PC-3 (cell line): Measurements from ENCODE around the gene GPRC5B. TPM values are rescaled to one million over a fixed set of nuclear protein-coding genes. Genes with fewer than 3 reads are reported as not detected.

Experiments
- ATAC-seq: fragments of 200-7000 bp; cut with Tn5 transposase; 2 replicates; pipeline ENCODE4 v1.9.1; 2020; ENCODE audit warnings: mild to moderate bottlenecking, moderate library complexity
- BruUV-seq: library from RNA; stranded (reverse); fragments of 400-500 nt; replicated peaks from 2 replicates; lab custom pipeline; 2021; lab: Mats Ljungman, UMichigan
- CTCF ChIA-PET: fragments of 300-600 bp; sonication (Branson Sonifier 250); formaldehyde crosslinking; loops from one replicate; lab custom pipeline; 2022; ENCODE audit warnings: antibody characterized with exemption; lab: Charles Lee
- POLR2A ChIA-PET: fragments of 300-600 bp; sonication (Branson Sonifier 250); formaldehyde crosslinking; loops from one replicate; lab custom pipeline; 2022; ENCODE audit warnings: antibody characterized with exemption; ENCODE audit not compliant: unreplicated experiment; lab: Charles Lee
- DNase-seq: peaks from one replicate; pipeline ENCODE4 v3.0.0-alpha.2; 2015
- H2AFZ ChIP-seq: fragments of 300-600 bp; sonication (generic); 2 replicates; pipeline ENCODE4 v1.6.0; 2016; ENCODE audit warnings: antibody characterized with exemption, low read length
- H3F3A ChIP-seq: fragments of 300-600 bp; sonication (generic); one replicate; pipeline ENCODE4 v1.6.0; 2017; ENCODE audit warnings: antibody characterized with exemption, low read length, control low read depth, mild to moderate bottlenecking; ENCODE audit not compliant: unreplicated experiment
- H3K27ac ChIP-seq: fragments of 300-600 bp; sonication (generic); 2 replicates; pipeline ENCODE4 v1.5.1; 2016; ENCODE audit warnings: mild to moderate bottlenecking, low read length
- H3K27me3 ChIP-seq: fragments of 300-600 bp; sonication (generic); 2 replicates; pipeline ENCODE4 v1.6.1; 2016; ENCODE audit warnings: low read length, mixed read lengths
- H3K36me3 ChIP-seq: fragments of 300-600 bp; sonication (generic); 2 replicates; pipeline ENCODE4 v1.6.1; 2016; ENCODE audit warnings: low read depth, mixed run types, low read length, mixed read lengths
- H3K4me1 ChIP-seq: fragments of 300-600 bp; sonication (generic); 2 replicates; pipeline ENCODE4 v1.5.1; 2016; ENCODE audit warnings: low read length; ENCODE audit not compliant: insufficient read depth
- H3K4me2 ChIP-seq: fragments of 300-600 bp; sonication (generic); 2 replicates; pipeline ENCODE4 v1.6.0; 2016; ENCODE audit warnings: low read length
- H3K4me3 ChIP-seq: fragments of 300-600 bp; sonication (generic); 2 replicates; pipeline ENCODE4 v1.5.1; 2016; ENCODE audit warnings: mild to moderate bottlenecking, low read length, mixed read lengths
- H3K79me2 ChIP-seq: fragments of 300-600 bp; sonication (generic); 2 replicates; pipeline ENCODE4 v1.6.1; 2017; ENCODE audit warnings: low read length, mixed read lengths
- H3K9ac ChIP-seq: fragments of 300-600 bp; sonication (generic); 2 replicates; pipeline ENCODE4 v1.6.0; 2016; ENCODE audit warnings: mild to moderate bottlenecking, low read length
- H3K9me2 ChIP-seq: fragments of 300-600 bp; sonication (generic); replicated peaks from 2 replicates; pipeline ENCODE4 v1.6.1; 2016; ENCODE audit warnings: mixed run types, low read length, mixed read lengths
- H3K9me3 ChIP-seq: fragments of 300-600 bp; sonication (generic); 2 replicates; pipeline ENCODE4 v1.6.1; 2016; ENCODE audit warnings: low read length, mixed read lengths
- H4K20me1 ChIP-seq: fragments of 300-600 bp; sonication (generic); 2 replicates; pipeline ENCODE4 v1.6.1; 2016; ENCODE audit warnings: low read length, mixed read lengths
- EZH2 ChIP-seq: fragments of 300-600 bp; sonication (generic); IDR thresholded peaks from one replicate; pipeline ENCODE4 v1.6.1; 2017; ENCODE audit warnings: antibody characterized with exemption, mild to moderate bottlenecking, low read length; ENCODE audit not compliant: unreplicated experiment
- EZH2phosphoT487 ChIP-seq: fragments of 300-600 bp; sonication (generic); IDR thresholded peaks from 2 replicates; pipeline ENCODE4 v1.6.1; 2018; ENCODE audit warnings: mild to moderate bottlenecking, antibody characterized with exemption, low read length, borderline replicate concordance
- intact Hi-C: fragments of 100-400 bp; cut with micrococcal nuclease; formaldehyde crosslinking; loops from 2 replicates; pipeline ENCODE4 v1.9.0; 2023
- total RNA-seq: library from RNA; depleted of rRNA; stranded (reverse); fragments of >200 nt; gene quantifications from 2 replicates; pipeline ENCODE4 v1.2.3, GENCODE V29; 2014
- TF ChIP-seq, protein P1 (sequence below): fragments of 300-600 bp; sonication (generic); conservative IDR thresholded peaks from 2 replicates; pipeline ENCODE4 v1.5.1; 2017; ENCODE audit warnings: antibody characterized with exemption, low read depth, mild to moderate bottlenecking, low read length

GPRC5B gene
- total RNA-seq, 1 experiment from 2014 or later: 5.5 TPM

DNA sequence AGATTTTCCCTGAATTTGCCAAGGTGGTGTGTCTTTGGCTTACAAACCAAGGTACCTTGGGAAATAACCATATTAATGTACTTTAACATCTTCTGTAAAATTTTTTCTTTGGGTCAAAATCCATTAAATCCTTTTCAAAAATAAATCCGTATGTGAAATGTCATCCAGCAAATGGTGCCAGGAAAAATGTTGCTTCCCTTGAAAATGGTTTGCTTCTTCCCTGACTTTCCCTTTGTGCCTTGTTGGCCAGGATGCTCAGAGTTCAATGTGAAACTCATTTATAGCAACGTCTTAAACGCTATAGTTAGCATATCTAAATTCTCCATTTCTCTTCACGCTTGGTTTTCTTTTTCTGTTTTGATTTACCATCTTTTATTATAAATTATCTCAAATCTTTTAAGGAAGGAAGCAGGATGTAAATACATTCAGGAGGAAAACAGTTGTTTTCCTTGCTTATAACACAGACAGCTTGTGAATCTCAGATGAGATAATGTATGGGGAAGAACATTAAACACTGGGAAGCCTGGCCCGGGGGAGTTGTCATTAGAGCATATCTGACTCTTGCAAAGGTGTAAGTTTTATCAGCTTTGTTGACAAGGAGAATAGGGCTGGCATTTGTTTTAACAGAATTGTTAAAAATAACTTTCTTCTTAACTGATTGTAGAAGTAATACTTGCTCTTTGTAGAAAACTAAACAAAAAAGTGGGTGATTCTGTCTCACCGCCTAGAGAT, 42.1 kb downstream of the GPRC5B start:
- peaks cover 16% of the 10 kb centered on the region for H3K4me1 ChIP-seq
- peaks cover 5% of the 10 kb centered on the region for H3F3A ChIP-seq
- no peak overlapping the region for H3K9ac ChIP-seq
- no peak for DNase-seq
- H3K27me3 ChIP-seq: no peaks in the 10 kb centered on the region
- no peak for TF ChIP-seq EZH2phosphoT487
- TF ChIP-seq EZH2: no peak
- TF ChIP-seq, protein P1, sequence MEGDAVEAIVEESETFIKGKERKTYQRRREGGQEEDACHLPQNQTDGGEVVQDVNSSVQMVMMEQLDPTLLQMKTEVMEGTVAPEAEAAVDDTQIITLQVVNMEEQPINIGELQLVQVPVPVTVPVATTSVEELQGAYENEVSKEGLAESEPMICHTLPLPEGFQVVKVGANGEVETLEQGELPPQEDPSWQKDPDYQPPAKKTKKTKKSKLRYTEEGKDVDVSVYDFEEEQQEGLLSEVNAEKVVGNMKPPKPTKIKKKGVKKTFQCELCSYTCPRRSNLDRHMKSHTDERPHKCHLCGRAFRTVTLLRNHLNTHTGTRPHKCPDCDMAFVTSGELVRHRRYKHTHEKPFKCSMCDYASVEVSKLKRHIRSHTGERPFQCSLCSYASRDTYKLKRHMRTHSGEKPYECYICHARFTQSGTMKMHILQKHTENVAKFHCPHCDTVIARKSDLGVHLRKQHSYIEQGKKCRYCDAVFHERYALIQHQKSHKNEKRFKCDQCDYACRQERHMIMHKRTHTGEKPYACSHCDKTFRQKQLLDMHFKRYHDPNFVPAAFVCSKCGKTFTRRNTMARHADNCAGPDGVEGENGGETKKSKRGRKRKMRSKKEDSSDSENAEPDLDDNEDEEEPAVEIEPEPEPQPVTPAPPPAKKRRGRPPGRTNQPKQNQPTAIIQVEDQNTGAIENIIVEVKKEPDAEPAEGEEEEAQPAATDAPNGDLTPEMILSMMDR: no peak
- no peaks in the 10 kb centered on the region for H3K79me2 ChIP-seq
- H4K20me1 ChIP-seq: no peaks in the 10 kb centered on the region
- ChIA-PET CTCF (no interaction called here), POLR2A (no interaction called here)
- BruUV-seq: no TSS peak
- no peak overlapping the region for H3K4me3 ChIP-seq
- ATAC-seq: no peak
- H3K9me3 ChIP-seq: no peaks in the 10 kb centered on the region
- H3K9me2 ChIP-seq: no peaks in the 10 kb centered on the region
- H2AFZ ChIP-seq: no peak overlapping the region
- H3K36me3 ChIP-seq: no peaks in the 10 kb centered on the region
- no peak overlapping the region for H3K27ac ChIP-seq
- no peak overlapping the region for H3K4me2 ChIP-seq
- intact Hi-C loops: no loop called here

DNA sequence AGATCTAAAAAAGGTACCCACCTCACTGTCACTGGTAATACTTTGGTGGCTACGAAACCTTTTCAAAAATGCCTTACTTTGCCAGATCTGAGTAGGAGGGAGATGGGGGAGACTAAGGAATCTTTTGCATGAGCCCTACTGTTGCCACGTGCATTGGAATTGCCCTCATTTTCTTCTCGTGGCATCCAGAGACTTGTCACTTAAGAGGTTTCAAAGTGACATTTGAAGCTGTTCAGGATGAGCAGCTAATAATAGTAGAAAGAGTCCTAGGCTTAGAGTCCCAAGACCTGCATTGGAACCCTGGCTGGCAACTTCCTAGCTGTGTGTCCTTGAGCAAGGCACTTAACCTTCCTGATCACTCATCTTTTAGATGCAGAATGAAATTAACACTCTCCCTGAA, 43.5 kb downstream of the GPRC5B start:
- H3K4me2 ChIP-seq: no peak overlapping the region
- peaks cover 5% of the 10 kb centered on the region for H3F3A ChIP-seq
- no peaks in the 10 kb centered on the region for H3K27me3 ChIP-seq
- H4K20me1 ChIP-seq: no peaks in the 10 kb centered on the region
- BruUV-seq: no TSS peak
- H3K9me2 ChIP-seq: no peaks in the 10 kb centered on the region
- TF ChIP-seq, protein P1: no peak
- TF ChIP-seq EZH2: no peak
- no peak for TF ChIP-seq EZH2phosphoT487
- no peak for ATAC-seq
- CTCF ChIA-PET: no interaction called here
- no peak overlapping the region for H2AFZ ChIP-seq
- no peak for DNase-seq
- H3K4me3 ChIP-seq: no peak overlapping the region
- no peaks in the 10 kb centered on the region for H3K9me3 ChIP-seq
- H3K9ac ChIP-seq: no peak overlapping the region
- H3K27ac ChIP-seq: no peak overlapping the region
- H3K79me2 ChIP-seq: no peaks in the 10 kb centered on the region
- POLR2A ChIA-PET: no interaction called here
- peaks cover 16% of the 10 kb centered on the region for H3K4me1 ChIP-seq
- intact Hi-C loops: no loop called here
- H3K36me3 ChIP-seq: no peaks in the 10 kb centered on the region

DNA sequence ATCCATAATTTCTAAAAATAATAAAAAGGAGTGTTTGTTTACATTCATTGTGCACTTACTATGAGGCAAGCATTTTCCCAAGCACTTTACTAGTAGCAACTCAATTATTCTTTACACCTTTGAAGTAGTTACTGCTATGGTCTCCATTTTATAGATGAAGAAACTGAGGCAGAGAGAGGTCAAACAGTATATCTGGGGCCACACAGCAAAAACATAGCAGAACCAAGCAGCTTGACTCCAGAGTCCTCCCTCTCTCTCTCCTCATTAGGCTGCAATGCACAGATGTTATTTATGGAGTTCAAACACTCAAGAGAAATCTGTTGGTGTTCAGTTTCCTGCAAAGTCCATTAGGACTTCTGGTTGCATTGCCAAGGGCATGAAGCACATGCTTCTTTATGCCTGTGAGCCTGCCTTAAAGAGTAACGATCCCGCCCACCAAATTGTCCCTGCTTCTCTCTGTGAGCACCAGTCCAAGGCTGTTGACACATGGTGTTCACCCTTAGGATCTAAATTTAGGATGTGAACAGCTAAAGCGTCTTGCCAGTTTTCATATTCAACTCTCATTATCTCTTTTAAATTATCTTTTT, 44.0 kb downstream of the GPRC5B start:
- no peaks in the 10 kb centered on the region for H3K79me2 ChIP-seq
- H3K36me3 ChIP-seq: no peaks in the 10 kb centered on the region
- H3K9me3 ChIP-seq: no peaks in the 10 kb centered on the region
- no peaks in the 10 kb centered on the region for H3K27me3 ChIP-seq
- no peak overlapping the region for H2AFZ ChIP-seq
- H3K4me1 ChIP-seq: peaks cover 16% of the 10 kb centered on the region
- TF ChIP-seq, protein P1: no peak
- TF ChIP-seq EZH2 (no peak), EZH2phosphoT487 (no peak)
- DNase-seq: no peak
- intact Hi-C loops: no loop called here
- no peaks in the 10 kb centered on the region for H3K9me2 ChIP-seq
- no peak overlapping the region for H3K4me3 ChIP-seq
- ChIA-PET POLR2A (no interaction called here), CTCF (no interaction called here)
- H4K20me1 ChIP-seq: no peaks in the 10 kb centered on the region
- H3K27ac ChIP-seq: no peak overlapping the region
- H3F3A ChIP-seq: peaks cover 5% of the 10 kb centered on the region
- H3K4me2 ChIP-seq: no peak overlapping the region
- H3K9ac ChIP-seq: no peak overlapping the region
- no TSS peak for BruUV-seq
- no peak for ATAC-seq
